GM12878 (cell line): Measurements from ENCODE around the gene ERLEC1. TPM values are rescaled to one million over a fixed set of nuclear protein-coding genes. Genes with fewer than 3 reads are reported as not detected.

Experiments used
- ATAC-seq: fragments of 200-7000 bp; cut with Tn5 transposase; 3 replicates; pipeline ENCODE4 v1.9.1; 2020; ENCODE audit warnings: mild to moderate bottlenecking, moderate library complexity
- BruUV-seq: library from RNA; stranded (reverse); fragments of 400-500 nt; replicated peaks from 2 replicates; lab custom pipeline; 2021; lab: Mats Ljungman, UMichigan
- CTCF ChIA-PET: fragments of 300-600 bp; sonication (Branson Sonifier 250); formaldehyde crosslinking; extraction: SDS; loops from one replicate; lab custom pipeline; 2021; ENCODE audit warnings: inconsistent platforms; lab: Yijun Ruan, JAX
- POLR2A ChIA-PET: fragments of 350-600 bp; formaldehyde crosslinking; extraction: SDS; loops from one replicate; lab custom pipeline; 2021; ENCODE audit warnings: inconsistent platforms; lab: Charles Lee
- RAD21 ChIA-PET: fragments of 300-600 bp; sonication (Branson Sonifier 250); formaldehyde crosslinking; loops from one replicate; lab custom pipeline; 2023; ENCODE audit warnings: antibody characterized with exemption; ENCODE audit not compliant: unreplicated experiment; lab: Charles Lee
- SMC1A ChIA-PET: fragments of 300-600 bp; sonication (Branson Sonifier 250); formaldehyde crosslinking; loops from one replicate; lab custom pipeline; 2023; ENCODE audit not compliant: unreplicated experiment, uncharacterized antibody; lab: Charles Lee
- DNase-seq: peaks from one replicate; pipeline ENCODE4 v3.0.0-alpha.2; 2011; ENCODE audit warnings: low read depth, low spot score
- FAIRE-seq: peaks from 3 replicates; lab custom pipeline; 2011; peaks lifted over from hg19 to GRCh38; lab: Jason Lieb, UNC
- H2AFZ ChIP-seq: 2 replicates; pipeline ENCODE4 v1.6.0; 2011; ENCODE audit warnings: low read depth, low read length, control low read depth; ENCODE audit not compliant: control insufficient read depth
- H3K27ac ChIP-seq: 2 replicates; pipeline ENCODE4 v1.5.1; 2011; ENCODE audit warnings: control low read depth; ENCODE audit not compliant: control insufficient read depth, insufficient read depth
- H3K27me3 ChIP-seq, 2 experiments: replicated peaks in 1 of 2; 2 replicates each; pipeline versions ENCODE4 v1.6.0 to v1.6.1; 2011; ENCODE audit warnings: low read length in 1 of 2; ENCODE audit not compliant: control insufficient read depth in 2 of 2, insufficient read depth in 2 of 2
- H3K36me3 ChIP-seq, 2 experiments: 2 replicates each; pipeline ENCODE4 v1.5.1; 2011; ENCODE audit warnings: low read length in 1 of 2; ENCODE audit not compliant: control insufficient read depth in 2 of 2, insufficient read depth in 2 of 2
- H3K4me1 ChIP-seq: 2 replicates; pipeline ENCODE4 v1.6.1; 2011; ENCODE audit warnings: mild to moderate bottlenecking, low read length, moderate library complexity, mixed read lengths; ENCODE audit not compliant: control insufficient read depth, insufficient read depth
- H3K4me2 ChIP-seq: 2 replicates; pipeline ENCODE4 v1.6.0; 2011; ENCODE audit warnings: control low read depth; ENCODE audit not compliant: control insufficient read depth, insufficient read depth
- H3K4me3 ChIP-seq: fragments of 200-600 bp; sonication (generic); 2 replicates; pipeline ENCODE4 v1.5.1; 2016
- H3K79me2 ChIP-seq: 2 replicates; pipeline ENCODE4 v1.6.0; 2011; ENCODE audit warnings: low read length; ENCODE audit not compliant: control insufficient read depth, insufficient read depth
- H3K9ac ChIP-seq: 2 replicates; pipeline ENCODE4 v1.8.0; 2011; ENCODE audit warnings: low read length, control low read depth, mixed read lengths; ENCODE audit not compliant: control insufficient read depth, insufficient read depth
- H3K9me3 ChIP-seq: replicated peaks from 3 replicates; pipeline ENCODE4 v1.5.1; 2011; ENCODE audit warnings: mild to moderate bottlenecking, low read length; ENCODE audit not compliant: control insufficient read depth, insufficient read depth
- H4K20me1 ChIP-seq: 2 replicates; pipeline ENCODE4 v1.6.0; 2011; ENCODE audit not compliant: control insufficient read depth, insufficient read depth
- EGR1 ChIP-seq, 2 experiments: IDR thresholded peaks; 1 replicate in 1 of 2; 2 replicates in 1 of 2; pipeline ENCODE4 v1.6.1; 2011 to 2012; ENCODE audit warnings: low read depth in 2 of 2, low read length in 2 of 2, borderline replicate concordance in 1 of 2, mild to moderate bottlenecking in 1 of 2, moderate library complexity in 1 of 2
- GATAD2B ChIP-seq: fragments of 450-650 bp; conservative IDR thresholded peaks from 2 replicates; pipeline ENCODE4 v1.6.1; 2017; ENCODE audit warnings: low read depth, mild to moderate bottlenecking, moderate library complexity
- HCFC1 ChIP-seq: fragments of 150-350 bp; IDR thresholded peaks from 2 replicates; pipeline ENCODE4 v1.6.1; 2014; ENCODE audit warnings: low read length
- IKZF1 ChIP-seq: fragments of 450-650 bp; conservative IDR thresholded peaks from 2 replicates; pipeline ENCODE4 v1.6.1; 2017; ENCODE audit warnings: antibody characterized with exemption, mild to moderate bottlenecking
- MLLT1 ChIP-seq: fragments of 450-650 bp; IDR thresholded peaks from 2 replicates; pipeline ENCODE4 v1.6.1; 2016; ENCODE audit warnings: mild to moderate bottlenecking
- NR2F1 ChIP-seq: fragments of 450-650 bp; conservative IDR thresholded peaks from 2 replicates; pipeline ENCODE4 v1.6.1; 2017; ENCODE audit warnings: mild to moderate bottlenecking
- TCF3 ChIP-seq: IDR thresholded peaks from 2 replicates; pipeline ENCODE4 v1.6.1; 2012; ENCODE audit warnings: low read depth, mild to moderate bottlenecking, low read length, borderline replicate concordance; ENCODE audit not compliant: insufficient read depth
- WGBS: methylation state at CpG from one replicate; pipeline ENCODE4 v1.1.6; 2016; ENCODE audit warnings: low lambda C conversion rate; ENCODE audit not compliant: insufficient replicate concordance, insufficient coverage; ENCODE audit errors: missing lambda C conversion rate; 5-methylcytosine and 5-hydroxymethylcytosine counted together
- in situ Hi-C: fragments of 300-500 bp; cut with MboI; formaldehyde crosslinking; loops from 9 replicates; pipeline ENCODE4 v1.14.3; 2018; ENCODE audit warnings: mixed read lengths
- intact Hi-C: fragments of 100-400 bp; cut with micrococcal nuclease; formaldehyde crosslinking; loops from one replicate; pipeline ENCODE4 v1.14.2; 2022; ENCODE audit not compliant: unreplicated experiment
- polyA plus RNA-seq, 11 experiments: library from polyadenylated mRNA; depleted of rRNA in 4 of 11; unstranded in 6 of 11; stranded (reverse) in 5 of 11; fragments of >200 nt; fragmentation: Nextera tagmentation in 4 of 11; fragmentation: Illumina TruSeq in 1 of 11; extraction: Ambion mirVana in 4 of 11; extraction: Trizol in 1 of 11; gene quantifications; 1 replicate in 1 of 11; 2 replicates in 10 of 11; pipeline versions ENCODE4 v1.2.1 to v1.2.3, GENCODE V29; 2011 to 2016; ENCODE audit warnings: inconsistent platforms in 2 of 11, missing spikeins in 2 of 11, low read depth in 1 of 11
- total RNA-seq, 4 experiments: library from RNA; depleted of rRNA in 3 of 4; stranded (reverse); fragments of >200 nt in 3 of 4; fragmentation: Illumina TruSeq in 1 of 4; extraction: Trizol in 1 of 4; gene quantifications; 2 replicates each; pipeline versions ENCODE4 v1.2.1 to v1.2.3, GENCODE V29; 2013 to 2021
- TF ChIP-seq, protein P1 (sequence below): fragments of 450-650 bp; IDR thresholded peaks from 2 replicates; pipeline ENCODE4 v1.6.1; 2018; ENCODE audit warnings: mild to moderate bottlenecking, low read depth, moderate library complexity; ENCODE audit not compliant: partially characterized antibody
- TF ChIP-seq, protein P2 (sequence below): IDR thresholded peaks from 2 replicates; pipeline ENCODE4 v1.6.1; 2012; ENCODE audit warnings: improper control_type of control experiment, low read depth, low read length; ENCODE audit not compliant: insufficient replicate concordance

Gene ERLEC1
- total and polyA plus RNA-seq, 10 of the 15 experiments (the other 5 are each of a cell fraction or from before 2014, with no cell fraction given): 14.1 to 52.2 (median 30.0) TPM

GRCh38 chr2:53778536-53779162 lies 8.2 kb upstream of the ERLEC1 start (continued):
- TF ChIP-seq, protein P1, sequence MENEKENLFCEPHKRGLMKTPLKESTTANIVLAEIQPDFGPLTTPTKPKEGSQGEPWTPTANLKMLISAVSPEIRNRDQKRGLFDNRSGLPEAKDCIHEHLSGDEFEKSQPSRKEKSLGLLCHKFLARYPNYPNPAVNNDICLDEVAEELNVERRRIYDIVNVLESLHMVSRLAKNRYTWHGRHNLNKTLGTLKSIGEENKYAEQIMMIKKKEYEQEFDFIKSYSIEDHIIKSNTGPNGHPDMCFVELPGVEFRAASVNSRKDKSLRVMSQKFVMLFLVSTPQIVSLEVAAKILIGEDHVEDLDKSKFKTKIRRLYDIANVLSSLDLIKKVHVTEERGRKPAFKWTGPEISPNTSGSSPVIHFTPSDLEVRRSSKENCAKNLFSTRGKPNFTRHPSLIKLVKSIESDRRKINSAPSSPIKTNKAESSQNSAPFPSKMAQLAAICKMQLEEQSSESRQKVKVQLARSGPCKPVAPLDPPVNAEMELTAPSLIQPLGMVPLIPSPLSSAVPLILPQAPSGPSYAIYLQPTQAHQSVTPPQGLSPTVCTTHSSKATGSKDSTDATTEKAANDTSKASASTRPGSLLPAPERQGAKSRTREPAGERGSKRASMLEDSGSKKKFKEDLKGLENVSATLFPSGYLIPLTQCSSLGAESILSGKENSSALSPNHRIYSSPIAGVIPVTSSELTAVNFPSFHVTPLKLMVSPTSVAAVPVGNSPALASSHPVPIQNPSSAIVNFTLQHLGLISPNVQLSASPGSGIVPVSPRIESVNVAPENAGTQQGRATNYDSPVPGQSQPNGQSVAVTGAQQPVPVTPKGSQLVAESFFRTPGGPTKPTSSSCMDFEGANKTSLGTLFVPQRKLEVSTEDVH: no peak
- no peak for TF ChIP-seq EGR1 (IDR thresholded peaks at IDR 0.05; ENCODE audit: borderline replicate concordance in 1 of 2, low read depth in 2 of 2, low read length in 2 of 2)
- TF ChIP-seq HCFC1: no peak
- no peak for TF ChIP-seq IKZF1
- TF ChIP-seq, all 136 proteins: peak for 0

- SMC1A ChIA-PET: interaction anchor here (1.0 to 6.5 kb wide), 2 partner anchors 10 to 13 kb away, joined by 3 to 44 read pairs; partner anchors contain the start of gene CHAC2
- POLR2A ChIA-PET: interaction anchor here (1.5 kb wide), 1 partner anchor 10 kb away, joined by 3 read pairs; no protein-coding TSS in a partner anchor
- no peak overlapping the region for H3K4me3 ChIP-seq
- CTCF ChIA-PET: interaction anchor here (1.1 to 1.4 kb wide), 2 partner anchors 11 to 17 kb away, joined by 3 read pairs; no protein-coding TSS in a partner anchor
- H2AFZ ChIP-seq: no peak overlapping the region
- H3K36me3 ChIP-seq: peaks cover 0 to 9% of the 10 kb centered on the region in 2 experiments; a peak in 3 of 4 replicates
- no peaks in the 10 kb centered on the region for H3K27me3 ChIP-seq
- DNase-seq (no peak), ATAC-seq (no peak), FAIRE-seq (no peak)
- intact Hi-C loops (no loop called here), in situ Hi-C loops (no loop called here)
- H3K4me1 ChIP-seq: no peaks in the 10 kb centered on the region
- 97% methylated on average over 4 of the region's 4 CpGs for WGBS
- RAD21 ChIA-PET: no interaction called here
- no peaks in the 10 kb centered on the region for H4K20me1 ChIP-seq
- H3K9ac ChIP-seq: no peak overlapping the region
- peaks cover 54% of the 10 kb centered on the region for H3K79me2 ChIP-seq
- H3K27ac ChIP-seq: no peak overlapping the region
- no peaks in the 10 kb centered on the region; the same call in 2 of the 3 replicates for H3K9me3 ChIP-seq
- no TSS peak for BruUV-seq
- no peak overlapping the region for H3K4me2 ChIP-seq
- no peak for TF ChIP-seq GATAD2B
- TF ChIP-seq, protein P2, sequence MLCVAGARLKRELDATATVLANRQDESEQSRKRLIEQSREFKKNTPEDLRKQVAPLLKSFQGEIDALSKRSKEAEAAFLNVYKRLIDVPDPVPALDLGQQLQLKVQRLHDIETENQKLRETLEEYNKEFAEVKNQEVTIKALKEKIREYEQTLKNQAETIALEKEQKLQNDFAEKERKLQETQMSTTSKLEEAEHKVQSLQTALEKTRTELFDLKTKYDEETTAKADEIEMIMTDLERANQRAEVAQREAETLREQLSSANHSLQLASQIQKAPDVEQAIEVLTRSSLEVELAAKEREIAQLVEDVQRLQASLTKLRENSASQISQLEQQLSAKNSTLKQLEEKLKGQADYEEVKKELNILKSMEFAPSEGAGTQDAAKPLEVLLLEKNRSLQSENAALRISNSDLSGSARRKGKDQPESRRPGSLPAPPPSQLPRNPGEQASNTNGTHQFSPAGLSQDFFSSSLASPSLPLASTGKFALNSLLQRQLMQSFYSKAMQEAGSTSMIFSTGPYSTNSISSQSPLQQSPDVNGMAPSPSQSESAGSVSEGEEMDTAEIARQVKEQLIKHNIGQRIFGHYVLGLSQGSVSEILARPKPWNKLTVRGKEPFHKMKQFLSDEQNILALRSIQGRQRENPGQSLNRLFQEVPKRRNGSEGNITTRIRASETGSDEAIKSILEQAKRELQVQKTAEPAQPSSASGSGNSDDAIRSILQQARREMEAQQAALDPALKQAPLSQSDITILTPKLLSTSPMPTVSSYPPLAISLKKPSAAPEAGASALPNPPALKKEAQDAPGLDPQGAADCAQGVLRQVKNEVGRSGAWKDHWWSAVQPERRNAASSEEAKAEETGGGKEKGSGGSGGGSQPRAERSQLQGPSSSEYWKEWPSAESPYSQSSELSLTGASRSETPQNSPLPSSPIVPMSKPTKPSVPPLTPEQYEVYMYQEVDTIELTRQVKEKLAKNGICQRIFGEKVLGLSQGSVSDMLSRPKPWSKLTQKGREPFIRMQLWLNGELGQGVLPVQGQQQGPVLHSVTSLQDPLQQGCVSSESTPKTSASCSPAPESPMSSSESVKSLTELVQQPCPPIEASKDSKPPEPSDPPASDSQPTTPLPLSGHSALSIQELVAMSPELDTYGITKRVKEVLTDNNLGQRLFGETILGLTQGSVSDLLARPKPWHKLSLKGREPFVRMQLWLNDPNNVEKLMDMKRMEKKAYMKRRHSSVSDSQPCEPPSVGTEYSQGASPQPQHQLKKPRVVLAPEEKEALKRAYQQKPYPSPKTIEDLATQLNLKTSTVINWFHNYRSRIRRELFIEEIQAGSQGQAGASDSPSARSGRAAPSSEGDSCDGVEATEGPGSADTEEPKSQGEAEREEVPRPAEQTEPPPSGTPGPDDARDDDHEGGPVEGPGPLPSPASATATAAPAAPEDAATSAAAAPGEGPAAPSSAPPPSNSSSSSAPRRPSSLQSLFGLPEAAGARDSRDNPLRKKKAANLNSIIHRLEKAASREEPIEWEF: no peak
- no peak for TF ChIP-seq MLLT1
- TF ChIP-seq TCF3: no peak
- TF ChIP-seq NR2F1: no peak
Observed at GRCh38 chr2:53780056-53780455, 6.8 kb upstream of the ERLEC1 start.
